GM19099 (cell line): ENCODE data around the gene KRTAP6-3.

Source experiments
- POLR2A ChIP-seq: IDR thresholded peaks from 3 replicates; pipeline ENCODE4 v1.6.1; 2011; ENCODE audit warnings: low read depth; ENCODE audit not compliant: insufficient read length; ENCODE audit errors: extremely low read depth

The KRTAP6-3 gene

DNA sequence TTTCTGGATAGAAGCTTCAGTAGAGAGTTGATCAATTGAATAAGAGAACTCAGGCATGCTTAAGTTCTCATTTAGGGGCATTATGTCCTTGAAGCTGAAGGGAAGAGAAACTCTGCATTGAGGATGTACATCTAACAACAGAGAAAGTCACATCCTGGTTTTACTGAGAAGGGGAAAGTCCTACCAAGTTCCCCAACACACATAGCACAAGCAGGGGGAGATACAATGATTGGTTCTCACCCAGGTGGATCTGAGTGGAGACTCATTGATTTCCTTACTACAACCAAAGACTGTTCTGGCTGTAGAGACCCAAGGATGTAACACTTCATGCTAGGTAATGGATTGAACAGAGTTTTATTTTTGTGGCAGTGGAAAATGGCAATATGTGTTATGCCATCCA is 23.0 kb downstream of the KRTAP6-3 start:
- no peak for TF ChIP-seq POLR2A

DNA sequence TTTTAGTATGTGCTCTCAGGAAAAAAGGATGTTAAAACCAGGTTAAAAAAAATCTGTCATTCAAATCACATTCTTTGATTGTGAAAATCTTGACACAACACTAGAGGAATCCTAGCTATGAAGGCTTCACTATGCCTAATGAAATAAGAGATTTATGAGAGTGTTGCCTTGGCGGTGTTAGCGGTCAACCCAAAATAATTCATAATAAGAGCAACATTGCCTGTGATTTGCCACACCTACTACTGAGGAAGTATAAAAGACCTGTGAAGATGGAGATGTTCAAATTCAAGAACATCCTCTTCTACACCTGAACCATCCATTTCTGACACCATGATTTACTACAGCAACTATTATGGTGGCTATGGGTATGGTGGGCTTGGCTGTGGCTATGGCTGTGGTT is 23.9 kb downstream of the KRTAP6-3 start, which contains the start of gene KRTAP20-1:
KRTAP20-1 (plus strand) TSS at position 301 of the 400 bp plus-strand sequence; CDS start at position 331, 30 bp downstream.
- TF ChIP-seq POLR2A = no peak

GRCh38 chr21:30620080-30620479 is 27.8 kb downstream of the KRTAP6-3 start:
- no peak for TF ChIP-seq POLR2A

DNA sequence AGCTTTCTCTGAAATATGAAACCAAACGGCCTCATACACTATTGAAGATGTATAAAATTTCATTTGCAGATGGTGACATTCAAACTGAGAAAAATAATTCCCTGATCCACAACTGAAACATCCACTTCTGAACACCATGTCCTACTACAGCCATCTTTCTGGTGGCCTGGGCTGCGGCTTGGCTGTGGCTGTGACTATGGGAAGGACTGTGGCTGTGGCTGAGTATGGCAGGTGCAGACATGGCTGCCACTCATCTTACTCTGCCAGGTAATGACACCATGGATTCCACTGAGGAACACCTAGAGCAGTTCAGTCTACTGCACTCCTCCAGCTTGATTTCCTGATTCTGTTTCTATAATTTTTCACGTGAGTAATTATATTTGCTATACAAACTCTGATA is 28.3 kb downstream of the KRTAP6-3 start, which contains the start of gene KRTAP20-4:
KRTAP20-4 (plus strand) TSS at position 106 of the 400 bp plus-strand sequence.
- TF ChIP-seq POLR2A = no peak

GRCh38 chr21:30623362-30623761 is 31.1 kb downstream of the KRTAP6-3 start:
- TF ChIP-seq POLR2A = no peak

- no peak for TF ChIP-seq POLR2A
Measured at GRCh38 chr21:30625449-30626165, 33.4 kb downstream of the KRTAP6-3 start.

DNA sequence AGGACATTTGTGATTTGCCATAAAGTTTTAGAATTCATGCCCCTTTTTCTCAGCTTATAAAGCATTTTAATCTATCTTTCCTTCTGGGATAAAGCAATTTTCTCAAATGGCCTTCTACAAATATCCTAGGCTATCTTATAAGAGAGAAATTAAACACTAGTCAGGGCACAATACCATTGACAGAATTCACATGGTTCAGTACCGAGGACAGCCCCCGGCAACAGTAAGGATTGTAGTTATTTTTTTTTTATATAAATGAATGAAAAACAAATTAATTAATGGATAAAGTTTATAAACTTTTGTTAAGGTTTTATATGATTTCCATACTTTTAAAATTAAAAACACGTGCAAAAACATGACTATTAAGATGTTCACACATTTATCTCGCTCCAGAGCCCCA is 35.9 kb downstream of the KRTAP6-3 start:
- TF ChIP-seq POLR2A = no peak

DNA sequence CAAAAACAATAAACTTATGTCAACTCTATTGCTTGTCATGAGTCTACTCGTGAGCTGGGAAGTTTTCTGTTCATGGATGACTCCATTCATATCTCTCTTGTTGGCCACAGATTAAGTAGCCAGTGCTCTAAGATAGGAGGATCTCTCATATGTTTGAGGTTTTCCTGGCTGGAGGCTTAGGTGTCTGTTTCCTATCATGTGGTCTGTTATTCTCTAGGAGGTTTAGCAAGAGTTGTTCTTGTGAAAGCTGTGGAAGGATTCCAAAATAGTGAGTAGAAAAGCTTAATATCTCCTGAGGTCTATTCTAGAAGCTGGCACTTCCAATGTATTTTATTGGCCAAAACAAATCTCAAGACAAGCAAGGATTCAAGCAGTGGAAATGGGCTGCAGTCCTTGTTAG is 37.0 kb downstream of the KRTAP6-3 start:
- no peak for TF ChIP-seq POLR2A

GRCh38 chr21:30634906-30635305 is 42.7 kb downstream of the KRTAP6-3 start, which contains the start of gene KRTAP20-2:
KRTAP20-2 (plus strand) TSS chr21:30635206; CDS start chr21:30635264, 58 bp downstream.
- TF ChIP-seq POLR2A = no peak

DNA sequence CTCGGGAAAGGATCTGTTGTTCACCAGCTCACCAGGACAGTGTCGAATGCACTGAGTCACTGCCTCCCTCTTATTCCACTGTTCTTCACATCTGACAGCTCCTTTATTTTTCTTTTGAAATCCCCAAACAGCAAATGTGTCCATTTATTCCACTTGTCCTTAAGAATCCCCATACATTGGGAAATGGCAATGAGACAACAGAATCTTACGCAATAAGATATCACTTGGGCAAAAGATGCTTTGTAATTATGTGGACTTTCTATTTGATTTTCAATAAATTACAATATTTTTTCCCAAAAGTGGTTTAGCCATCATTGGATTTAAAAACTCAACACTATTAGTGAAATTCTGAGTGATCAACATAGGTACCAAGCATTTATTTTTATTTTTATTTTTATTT is 46.4 kb downstream of the KRTAP6-3 start:
- no peak for TF ChIP-seq POLR2A

DNA sequence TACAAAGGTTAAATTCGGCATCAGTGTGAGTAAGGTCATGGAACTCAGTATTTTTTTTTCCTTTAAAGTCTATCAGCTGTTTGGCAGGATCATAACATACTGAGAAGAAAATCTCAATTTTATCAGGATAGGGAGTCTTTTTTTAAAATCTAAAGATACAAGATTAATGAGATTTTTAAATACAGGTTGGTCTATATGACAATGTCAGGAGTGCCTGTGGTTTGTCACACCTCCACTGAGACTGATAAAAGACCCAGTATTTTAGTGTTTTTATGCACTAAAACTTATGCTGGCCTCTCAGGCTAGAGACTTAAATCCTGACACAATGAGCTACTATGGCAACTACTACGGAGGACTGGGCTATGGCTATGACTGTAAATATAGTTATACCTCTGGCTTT is 50.3 kb downstream of the KRTAP6-3 start, which contains the start of gene KRTAP20-3:
KRTAP20-3 (plus strand) TSS at position 301 of the 400 bp plus-strand sequence.
- TF ChIP-seq POLR2A = no peak
